Tibial artery (tissue), 4 donors: ENCODE results near the gene CCNQ.

ENCODE experiments used
- DNase-seq, 2 donors: peaks; one replicate each; pipeline ENCODE4 v3.0.0-alpha.2; 2019
- H3K27ac ChIP-seq, 2 donors: fragments of 200-600 bp; sonication (generic) in 1 of 2; 1 replicate in 1 of 2; 2 replicates in 1 of 2; pipeline ENCODE4 v1.5.1; 2018 to 2019; ENCODE audit warnings: mild to moderate bottlenecking in 1 of 2
- H3K27me3 ChIP-seq, 2 donors: fragments of 200-600 bp; sonication (generic) in 1 of 2; one replicate each; pipeline versions ENCODE4 v1.5.1 to v1.6.0; 2016 to 2019
- H3K36me3 ChIP-seq, 3 donors: fragments of 200-600 bp; sonication (generic) in 2 of 3; one replicate each; pipeline ENCODE4 v1.5.1; 2016 to 2019; ENCODE audit warnings: mild to moderate bottlenecking in 2 of 3
- H3K4me1 ChIP-seq, 4 donors: fragments of 200-600 bp; sonication (generic) in 2 of 4; 1 replicate in 3 of 4; 2 replicates in 1 of 4; pipeline ENCODE4 v1.5.1; 2016 to 2019
- H3K4me3 ChIP-seq, 2 donors: fragments of 200-600 bp; sonication (generic) in 1 of 2; 1 replicate in 1 of 2; 2 replicates in 1 of 2; pipeline ENCODE4 v1.5.1; 2018 to 2019; ENCODE audit warnings: mild to moderate bottlenecking in 2 of 2
- H3K9me3 ChIP-seq, 3 donors: fragments of 200-600 bp; sonication (generic) in 1 of 3; one replicate each; pipeline ENCODE4 v1.5.1; 2016 to 2019
- CTCF ChIP-seq, 2 experiments: fragments of 200-600 bp in 1 of 2; fragments of 450-650 bp in 1 of 2; IDR thresholded peaks; one replicate each; pipeline ENCODE4 v1.5.1; 2017 to 2019; ENCODE audit warnings: antibody characterized with exemption in 2 of 2, mild to moderate bottlenecking in 1 of 2, moderate library complexity in 1 of 2
- intact Hi-C: fragments of 100-400 bp; cut with DNase I; formaldehyde crosslinking; loops from one replicate; pipeline ENCODE4 v1.15.0; 2023; ENCODE audit warnings: low total_unique reads

Gene CCNQ

GRCh38 chrX:153551135-153551534 is 47.8 kb downstream of the CCNQ start:
- no peak for TF ChIP-seq CTCF (IDR thresholded peaks at IDR 0.05)
- H3K4me3 ChIP-seq: no peak overlapping the region
- no peaks in the 10 kb centered on the region for H3K27me3 ChIP-seq
- H3K27ac ChIP-seq: no peak overlapping the region
- H3K36me3 ChIP-seq: no peaks in the 10 kb centered on the region
- no peaks in the 10 kb centered on the region for H3K9me3 ChIP-seq
- H3K4me1 ChIP-seq: no peaks in the 10 kb centered on the region
- intact Hi-C loops: no loop called here
- DNase-seq: no peak

GRCh38 chrX:153549807-153550206 is 49.1 kb downstream of the CCNQ start:
- no peak for DNase-seq
- Histone ChIP-seq H3K36me3 (no peaks in the 10 kb centered on the region), H3K4me3 (no peak overlapping the region), H3K27me3 (no peaks in the 10 kb centered on the region), H3K4me1 (no peaks in the 10 kb centered on the region), H3K27ac (no peak overlapping the region), H3K9me3 (no peaks in the 10 kb centered on the region)
- intact Hi-C loops: loop anchor here (5.0 to 10.0 kb wide), 2 partner anchors 55 to 122 kb away; partner anchors contain the start of gene PNCK
- TF ChIP-seq CTCF (IDR thresholded peaks at IDR 0.05): no peak

GRCh38 chrX:153549231-153549630 is 49.7 kb downstream of the CCNQ start:
- Histone ChIP-seq H3K4me3 (no peak overlapping the region), H3K4me1 (no peaks in the 10 kb centered on the region), H3K27ac (no peak overlapping the region), H3K9me3 (no peaks in the 10 kb centered on the region), H3K27me3 (no peaks in the 10 kb centered on the region), H3K36me3 (no peaks in the 10 kb centered on the region)
- intact Hi-C loops: loop anchor here (5.0 to 10.0 kb wide), 2 partner anchors 56 to 123 kb away; partner anchors contain the start of gene PNCK
- TF ChIP-seq CTCF (IDR thresholded peaks at IDR 0.05): no peak
- DNase-seq: no peak

GRCh38 chrX:153547195-153547594 is 51.7 kb downstream of the CCNQ start:
- no peaks in the 10 kb centered on the region for H3K4me1 ChIP-seq
- H3K27ac ChIP-seq: no peak overlapping the region
- no peak for DNase-seq
- intact Hi-C loops: loop anchor here (5.0 to 10.0 kb wide), 2 partner anchors 58 to 125 kb away; partner anchors contain the start of gene PNCK
- H3K9me3 ChIP-seq: no peaks in the 10 kb centered on the region
- H3K36me3 ChIP-seq: no peaks in the 10 kb centered on the region
- TF ChIP-seq CTCF (IDR thresholded peaks at IDR 0.05): no peak
- no peaks in the 10 kb centered on the region for H3K27me3 ChIP-seq
- no peak overlapping the region for H3K4me3 ChIP-seq

- no peaks in the 10 kb centered on the region for H3K4me1 ChIP-seq
- no peak overlapping the region for H3K4me3 ChIP-seq
- DNase-seq: no peak
- H3K27me3 ChIP-seq: no peaks in the 10 kb centered on the region
- H3K27ac ChIP-seq: no peak overlapping the region
- TF ChIP-seq CTCF (IDR thresholded peaks at IDR 0.05): no peak
- no peaks in the 10 kb centered on the region for H3K9me3 ChIP-seq
- intact Hi-C loops: loop anchor here (5.0 to 10.0 kb wide), 2 partner anchors 58 to 126 kb away; partner anchors contain the start of gene PNCK
- no peaks in the 10 kb centered on the region for H3K36me3 ChIP-seq
These were observed 52.6 kb downstream of the CCNQ start for GRCh38 chrX:153546386-153546785.

GRCh38 chrX:153544727-153545126 is 54.2 kb downstream of the CCNQ start:
- TF ChIP-seq CTCF (IDR thresholded peaks at IDR 0.05): no peak
- DNase-seq: no peak
- intact Hi-C loops: loop anchor here (5.0 to 10.0 kb wide), 2 partner anchors 60 to 128 kb away; partner anchors contain the start of gene PNCK

More at GRCh38 chrX:153544727-153545126, 54.2 kb downstream of the CCNQ start:
- no peaks in the 10 kb centered on the region for H3K9me3 ChIP-seq
- no peaks in the 10 kb centered on the region for H3K27me3 ChIP-seq
- H3K27ac ChIP-seq: no peak overlapping the region
- no peak overlapping the region for H3K4me3 ChIP-seq
- no peaks in the 10 kb centered on the region for H3K4me1 ChIP-seq
- no peaks in the 10 kb centered on the region for H3K36me3 ChIP-seq
